GM21737 (cell line): ENCODE measurements around the gene AGR2.

Experiments
- ATAC-seq: cut with Tn5 transposase; IDR thresholded peaks from one replicate; pipeline ENCODE4 v1.9.1; 2021; ENCODE audit warnings: mild to moderate bottlenecking, moderate library complexity; ENCODE audit not compliant: unreplicated experiment

The AGR2 gene

DNA sequence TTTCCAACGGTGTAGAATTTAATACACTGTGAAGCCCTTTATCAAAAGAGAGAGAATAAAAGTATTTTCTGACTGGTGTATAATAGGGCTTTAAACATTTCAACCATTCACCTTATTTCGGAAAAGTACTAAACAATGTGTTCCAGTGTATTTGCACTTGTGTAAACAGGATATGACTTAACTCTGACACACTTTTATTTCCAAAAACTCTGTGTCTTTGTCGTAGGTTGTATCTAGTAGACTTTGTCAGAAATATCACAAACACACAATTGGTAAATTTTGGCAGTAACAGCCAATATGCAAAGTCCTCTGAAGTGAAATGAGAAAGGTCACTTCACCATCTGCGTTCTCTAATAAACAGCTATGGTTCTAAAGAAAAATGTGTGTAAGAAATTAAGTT lies 61.6 kb downstream of the AGR2 start:
- no peak for ATAC-seq

DNA sequence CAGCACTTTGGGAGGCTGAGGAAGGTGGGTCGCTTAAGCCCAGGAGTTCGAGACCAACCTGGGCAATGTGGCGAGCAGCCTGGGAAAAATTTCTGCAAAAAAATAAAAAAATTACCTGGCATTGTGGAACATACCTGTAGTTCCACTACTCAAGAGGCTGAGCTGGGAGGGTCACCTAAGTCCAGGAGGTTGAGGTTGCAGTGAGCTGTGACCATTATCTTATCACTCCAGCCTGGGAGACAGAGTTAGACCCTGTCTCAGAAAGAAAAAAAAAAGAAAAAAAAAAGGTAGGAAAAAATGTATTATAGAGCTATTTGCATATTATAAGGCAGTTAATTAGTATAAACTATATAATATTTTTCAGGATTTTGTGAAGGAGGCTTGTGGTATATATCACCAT lies 62.3 kb downstream of the AGR2 start:
- no peak for ATAC-seq
